Fibroblast of the conjunctiva (primary cell): Measurements from ENCODE around the gene ABCA2.
A peak's percentile ranks its signal among the peaks of the same experiment; 100 is the strongest.
"Not testable (repeated sequence)": the region's sequence is repeated elsewhere in the genome, so short reads cannot be mapped to it uniquely, and the experiment has no call there.

Source experiments
- DNase-seq: peaks from one replicate; pipeline ENCODE4 v3.0.0-alpha.2; 2010; ENCODE audit warnings: low read depth

Gene ABCA2

GRCh38 chr9:137046088-137046787, 18.2 kb upstream of the ABCA2 start, which contains the start of gene NPDC1:
NPDC1 (minus strand) TSS chr9:137046177; CDS start chr9:137045989, 188 bp downstream.
- no peak for DNase-seq

GRCh38 chr9:137045294-137046087, 17.5 kb upstream of the ABCA2 start:
- DNase-seq: no peak

GRCh38 chr9:137044502-137045177, 16.6 kb upstream of the ABCA2 start:
- no peak for DNase-seq

GRCh38 chr9:137044037-137044436, 16.0 kb upstream of the ABCA2 start:
- DNase-seq: no peak

GRCh38 chr9:137042751-137043727, 15.0 kb upstream of the ABCA2 start:
- no peak for DNase-seq

GRCh38 chr9:137041124-137041523, 13.1 kb upstream of the ABCA2 start:
- DNase-seq: no peak

GRCh38 chr9:137040568-137040967, 12.5 kb upstream of the ABCA2 start:
- DNase-seq: no peak

- no peak for DNase-seq
These were observed 11.8 kb upstream of the ABCA2 start for GRCh38 chr9:137039611-137040366.

- no peak for DNase-seq
These were observed 10.9 kb upstream of the ABCA2 start for GRCh38 chr9:137038916-137039315.

- no peak for DNase-seq
These were observed 9.4 kb upstream of the ABCA2 start for GRCh38 chr9:137037483-137037882.

- no peak for DNase-seq
These were observed 9.0 kb upstream of the ABCA2 start for GRCh38 chr9:137037035-137037434.

GRCh38 chr9:137035937-137036336, 7.9 kb upstream of the ABCA2 start:
- DNase-seq: no peak

- no peak for DNase-seq
These were observed 7.4 kb upstream of the ABCA2 start for GRCh38 chr9:137035507-137035834.

- peak; percentile 77 for DNase-seq
These were observed 6.9 kb upstream of the ABCA2 start for GRCh38 chr9:137034709-137035506.

GRCh38 chr9:137034039-137034708, 6.1 kb upstream of the ABCA2 start:
- DNase-seq: no peak

- not testable (repeated sequence) for DNase-seq
These were observed 5.4 kb upstream of the ABCA2 start for GRCh38 chr9:137033481-137033880.

GRCh38 chr9:137032858-137033257, 4.8 kb upstream of the ABCA2 start:
- no peak for DNase-seq

GRCh38 chr9:137031904-137032640, 4.0 kb upstream of the ABCA2 start, which contains the start of gene FUT7:
FUT7 (minus strand) TSS chr9:137032088; CDS start chr9:137031991, 97 bp downstream.
- no peak for DNase-seq
